ENCODE measurements around the gene KDF1.

DNA sequence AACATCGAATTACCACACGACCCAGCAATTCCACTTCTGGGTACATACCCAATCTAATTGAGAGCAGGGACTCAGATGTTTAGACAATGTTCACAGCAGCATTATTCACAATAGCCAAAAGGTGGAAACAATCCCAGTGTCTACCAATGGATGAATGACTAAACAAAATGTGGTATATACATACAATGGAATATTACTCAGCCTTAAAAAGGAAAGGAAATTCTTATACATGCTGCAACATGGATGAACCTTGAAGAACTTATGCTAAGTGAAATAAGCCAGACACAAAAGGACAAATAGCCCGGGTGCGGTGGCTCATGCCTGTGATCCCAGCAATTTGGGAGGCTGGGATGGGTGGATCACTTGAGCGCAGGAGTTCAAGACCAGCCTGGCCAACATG, 6.9 kb downstream of the KDF1 start:
- TF ChIP-seq CTCF (IDR thresholded peaks at IDR 0.05 in 4 of 5, conservative IDR thresholded peaks at IDR 0.05 in 1 of 5) (no peak), POLR2A (IDR thresholded peaks at IDR 0.05) (no peak)

Data from gastrocnemius medialis (tissue), 4 donors.